GM18498 (cell line): ENCODE measurements around the gene BMPR1A.
"Not testable (repeated sequence)": the region's sequence is repeated elsewhere in the genome, so short reads cannot be mapped to it uniquely, and the experiment has no call there.

Experiments used
- ATAC-seq: cut with Tn5 transposase; IDR thresholded peaks from one replicate; pipeline ENCODE4 v1.9.1; 2021; ENCODE audit warnings: mild to moderate bottlenecking, moderate library complexity; ENCODE audit not compliant: unreplicated experiment

BMPR1A gene

DNA sequence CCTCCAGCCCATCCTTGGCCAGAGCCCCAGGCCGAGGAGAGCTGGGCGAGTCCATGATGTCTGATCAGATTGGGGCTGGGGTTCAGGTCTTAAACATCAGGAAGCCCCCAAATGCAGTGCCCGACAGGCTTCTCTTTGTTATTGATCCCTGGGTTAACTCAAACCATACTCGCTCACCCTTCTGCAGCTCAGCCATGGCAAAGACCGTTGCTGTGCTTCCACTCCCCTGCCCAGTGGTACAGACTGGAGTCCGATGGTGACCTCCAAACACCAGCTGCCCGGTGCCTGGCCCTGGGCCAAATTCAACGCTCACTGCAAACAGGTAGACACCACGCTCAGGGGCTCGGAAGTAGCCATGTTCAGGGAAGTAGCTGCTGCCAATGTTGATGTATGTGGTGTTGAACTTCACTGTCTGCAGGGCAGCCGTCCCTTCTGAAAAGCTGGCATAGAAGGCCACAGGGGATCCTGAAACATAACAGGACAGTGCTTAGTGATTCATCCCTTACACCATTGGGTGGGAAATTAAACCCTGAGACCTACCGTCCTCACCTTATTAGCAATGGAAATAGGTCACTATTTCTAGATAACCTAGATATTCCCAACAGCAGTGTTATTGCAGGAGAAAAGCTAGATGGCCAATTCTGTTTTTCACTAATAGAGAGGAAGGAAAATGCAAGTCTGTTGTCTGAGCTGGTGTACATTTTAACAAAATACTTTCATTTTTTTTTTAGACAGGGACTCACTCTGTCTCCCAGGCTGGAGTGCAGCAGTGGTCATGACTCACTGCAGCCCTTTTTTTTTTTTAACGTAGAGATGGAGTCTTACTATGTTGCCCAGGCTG is 180.5 kb downstream of the BMPR1A start:
- no peak for ATAC-seq

- ATAC-seq: no peak
Observed at GRCh38 chr10:86937502-86938154, 181.2 kb downstream of the BMPR1A start.

GRCh38 chr10:86938260-86938659 is 181.8 kb downstream of the BMPR1A start:
- ATAC-seq: no peak

- not testable (repeated sequence) for ATAC-seq
Observed at GRCh38 chr10:86940076-86940475, 183.7 kb downstream of the BMPR1A start.

DNA sequence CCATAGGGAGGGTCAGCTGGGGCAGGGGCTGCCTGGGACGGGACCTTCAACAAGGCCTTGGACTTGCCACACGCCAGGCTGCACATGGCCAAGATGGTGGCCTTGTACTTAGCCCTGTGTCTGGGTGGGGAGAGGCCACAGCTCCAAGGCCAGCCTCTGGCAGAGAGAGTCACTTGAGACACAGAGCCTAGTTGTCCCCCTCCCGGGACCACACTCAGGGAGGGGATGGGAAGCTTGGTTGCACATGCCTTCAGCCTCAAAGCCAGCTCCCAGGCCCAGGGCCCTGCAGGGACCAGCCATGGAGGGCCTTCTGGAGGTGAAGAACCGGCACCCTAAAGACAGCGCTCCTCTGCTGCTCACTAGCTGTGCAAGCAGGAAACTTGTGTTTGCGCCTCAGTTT is 184.3 kb downstream of the BMPR1A start:
- no peak for ATAC-seq

- no peak for ATAC-seq
Observed at GRCh38 chr10:86941426-86941825, 185.0 kb downstream of the BMPR1A start.

DNA sequence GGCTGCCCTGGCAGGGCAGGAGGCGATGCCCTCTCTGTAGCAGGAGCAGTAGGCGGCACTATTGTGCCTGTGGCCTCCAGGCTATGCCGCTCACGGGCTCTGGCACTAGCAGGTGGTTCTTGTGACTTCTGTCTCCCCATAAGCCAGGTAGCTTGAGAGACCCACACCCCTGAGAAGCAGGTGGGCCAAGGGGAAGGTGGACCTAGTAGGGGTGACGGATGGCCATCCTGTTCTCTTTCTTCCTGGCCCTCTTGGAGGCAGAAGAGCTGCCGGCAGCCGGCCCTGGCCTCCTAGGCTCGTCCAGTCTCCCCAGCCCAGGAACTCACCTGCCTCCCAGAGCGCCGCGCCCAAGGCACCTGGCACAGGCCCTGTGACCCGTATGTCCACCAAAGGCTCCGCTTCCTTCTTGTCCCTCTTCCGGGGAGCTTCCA is 185.6 kb downstream of the BMPR1A start:
- ATAC-seq: no peak

- ATAC-seq: no peak
Observed at GRCh38 chr10:86942441-86943315, 186.3 kb downstream of the BMPR1A start.

DNA sequence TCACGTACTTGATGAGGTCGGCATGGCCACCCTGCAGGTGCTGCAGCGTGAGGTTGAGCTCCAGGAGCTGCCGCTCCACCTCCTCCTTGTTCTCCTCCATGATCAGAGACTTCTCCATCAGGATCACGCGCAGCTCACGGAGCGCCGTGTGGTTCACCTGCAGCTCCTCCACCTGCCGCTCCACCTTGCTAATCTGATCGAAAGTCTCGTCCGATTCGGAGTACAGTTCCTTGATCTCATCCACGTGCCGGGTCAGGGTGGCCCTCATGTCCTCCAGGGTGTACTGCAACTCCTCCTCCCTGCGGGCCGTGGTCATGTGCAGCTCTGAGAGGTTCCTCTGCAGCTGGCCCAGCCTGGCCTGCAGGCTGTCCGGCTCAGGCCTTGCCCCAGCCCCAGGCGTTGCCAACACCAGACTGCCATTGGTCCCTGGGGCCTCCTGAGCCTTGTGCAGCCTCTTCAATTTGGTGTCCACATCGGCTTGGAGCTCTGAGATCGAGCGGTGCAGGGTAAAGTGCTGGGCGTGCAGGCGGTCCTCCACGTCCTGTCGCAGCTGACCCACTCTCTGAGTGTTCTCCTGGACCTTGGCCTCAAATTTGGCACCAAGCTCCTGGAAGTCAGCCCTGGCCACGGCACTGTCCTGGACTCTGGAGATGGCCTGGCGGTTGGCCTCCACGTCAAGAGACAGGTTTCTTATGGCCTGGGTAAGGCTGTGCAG is 187.1 kb downstream of the BMPR1A start:
- ATAC-seq: no peak

- no peak for ATAC-seq
Observed at GRCh38 chr10:86944031-86944419, 187.6 kb downstream of the BMPR1A start.

GRCh38 chr10:86944471-86944870 is 188.1 kb downstream of the BMPR1A start:
- no peak for ATAC-seq

GRCh38 chr10:86944907-86945306 is 188.5 kb downstream of the BMPR1A start:
- ATAC-seq: no peak

GRCh38 chr10:86945361-86946212 is 189.2 kb downstream of the BMPR1A start:
- ATAC-seq: no peak

DNA sequence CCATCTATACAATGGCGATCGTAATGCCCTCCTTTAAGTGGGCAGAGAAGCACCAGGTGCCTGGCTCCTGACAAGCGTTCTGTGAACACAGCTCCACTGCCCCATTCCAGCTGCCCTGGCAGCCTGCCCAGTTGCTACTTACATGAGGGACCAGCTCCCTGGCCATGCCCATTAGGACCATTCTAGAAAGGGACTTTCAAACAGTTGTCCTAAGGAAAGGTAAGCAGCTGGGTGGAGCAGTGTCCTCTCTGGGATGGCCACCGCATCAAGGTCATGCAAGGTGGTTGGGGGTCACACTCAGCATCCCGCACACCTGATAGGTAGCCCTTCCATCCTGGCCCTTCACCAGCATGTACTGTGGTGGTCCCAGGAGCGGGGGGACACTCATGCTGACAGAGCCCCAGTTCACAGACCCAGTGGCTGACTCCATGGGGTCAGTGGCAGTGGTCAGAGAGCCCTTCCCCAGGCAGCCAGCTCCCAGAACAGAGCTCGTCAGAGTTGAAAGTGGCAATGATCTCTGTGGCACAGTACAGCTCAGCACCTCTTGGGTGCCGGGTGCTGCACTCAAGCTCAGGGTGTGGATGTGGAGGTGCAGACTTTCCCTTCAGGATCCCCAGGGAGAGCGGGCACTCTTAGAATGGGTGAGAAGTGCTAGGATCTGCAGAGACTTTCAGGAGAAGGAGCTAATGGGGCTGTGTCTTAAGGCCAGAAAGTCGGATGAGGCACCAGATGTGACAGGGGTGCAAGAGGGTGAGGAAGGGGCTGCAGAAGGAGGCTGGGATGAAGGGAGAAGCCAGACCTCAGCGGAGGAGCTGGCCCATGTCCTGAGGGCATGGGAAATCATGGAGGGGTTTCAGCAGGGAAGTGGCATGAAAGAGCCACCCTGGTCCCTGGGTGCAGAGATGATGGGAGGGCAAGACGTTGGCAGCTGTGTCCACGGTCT is 190.1 kb downstream of the BMPR1A start:
- ATAC-seq: no peak

GRCh38 chr10:86947806-86948205 is 191.4 kb downstream of the BMPR1A start:
- ATAC-seq: not testable (repeated sequence)

DNA sequence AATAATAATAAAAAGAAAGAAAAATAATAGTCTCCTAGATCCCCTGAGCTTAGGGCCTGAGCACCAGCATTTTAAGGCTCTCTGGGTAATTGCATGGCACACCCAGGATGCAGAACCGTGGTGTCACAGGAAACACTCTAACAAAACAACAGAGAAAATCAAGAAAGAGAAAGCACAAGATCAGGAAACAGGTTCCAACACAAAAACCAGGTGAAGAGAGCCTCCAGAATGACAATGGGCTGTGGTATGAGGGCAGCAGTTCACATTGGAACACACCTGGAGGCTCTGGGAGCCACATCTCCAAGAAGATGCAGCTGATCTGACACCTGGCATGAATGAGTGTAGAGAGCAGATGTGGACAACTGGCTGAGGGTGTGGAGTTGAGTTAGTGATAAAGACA is 193.9 kb downstream of the BMPR1A start:
- ATAC-seq: no peak

DNA sequence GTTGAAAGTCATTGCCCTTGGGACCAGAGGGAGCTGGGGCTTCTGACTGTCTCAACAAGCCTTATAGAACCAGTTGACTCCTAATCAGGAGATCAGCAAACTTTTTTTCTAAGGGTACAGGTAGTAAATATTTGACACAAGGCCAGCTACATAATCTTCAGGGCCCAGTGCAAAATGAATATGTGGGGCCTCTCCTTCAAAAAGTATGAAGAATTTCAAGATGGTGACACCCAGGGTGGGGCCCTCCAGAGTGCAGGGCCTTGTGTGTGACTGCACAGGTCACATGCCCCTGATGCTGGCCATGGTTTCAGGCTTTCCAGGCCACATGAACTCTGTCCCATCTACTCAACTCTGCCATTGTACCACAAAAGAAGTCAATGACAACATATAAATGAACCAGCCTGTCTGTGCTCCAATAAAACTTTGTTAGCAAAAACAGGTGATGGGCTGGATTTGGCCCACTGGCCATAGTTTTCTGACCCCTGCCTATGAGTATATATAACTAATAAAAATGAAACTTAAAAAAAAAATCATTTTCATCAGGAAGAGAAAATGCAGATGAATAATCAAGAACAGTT is 194.9 kb downstream of the BMPR1A start:
- ATAC-seq: no peak

DNA sequence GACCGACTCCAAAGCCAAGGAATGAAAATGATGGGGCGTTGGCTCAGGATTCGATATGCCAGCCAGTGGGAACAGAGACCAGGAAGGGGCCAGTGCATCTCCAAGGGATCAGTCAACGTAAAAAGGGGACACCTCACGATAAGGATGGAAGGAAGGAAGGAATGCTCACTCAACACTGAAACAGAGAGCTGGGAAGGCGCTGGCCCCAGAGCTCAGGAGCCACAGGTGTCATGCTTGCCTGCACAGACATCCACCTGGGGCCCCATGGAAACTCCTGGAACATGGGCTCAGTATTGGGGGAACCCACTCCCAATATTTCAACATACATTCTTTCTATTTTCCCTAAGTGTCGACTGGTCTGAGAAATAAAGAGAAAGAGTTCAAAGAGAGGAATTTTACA is 195.7 kb downstream of the BMPR1A start:
- ATAC-seq: no peak
